Natural killer cell (primary cell): ENCODE measurements around the gene NBPF20. TPM values are rescaled to one million over a fixed set of nuclear protein-coding genes. Genes with fewer than 3 reads are reported as not detected.
A peak's percentile ranks its signal among the peaks of the same experiment; 100 is the strongest.
"Not testable (repeated sequence)": the region's sequence is repeated elsewhere in the genome, so short reads cannot be mapped to it uniquely, and the experiment has no call there.

Experiments
- ATAC-seq, 3 donors: fragments of 150-1000 bp in 2 of 3; fragments of 200-7000 bp in 1 of 3; cut with Tn5 transposase; 1 replicate in 1 of 3; 2 replicates in 2 of 3; pipeline ENCODE4 v1.10.0; 2021; ENCODE audit warnings: mild to moderate bottlenecking in 2 of 3, moderate library complexity in 2 of 3
- DNase-seq, 2 donors: peaks; one replicate each; pipeline versions ENCODE4 v3.0.0 to v3.0.0-alpha.2; 2013 to 2021; ENCODE audit warnings: mixed read lengths in 1 of 2
- H3K27ac ChIP-seq: one replicate; pipeline ENCODE4 v1.5.1; 2013; ENCODE audit warnings: mild to moderate bottlenecking, low read length
- H3K27me3 ChIP-seq: one replicate; pipeline ENCODE4 v1.6.1; 2013; ENCODE audit warnings: low read length; ENCODE audit not compliant: control insufficient read depth, insufficient read depth
- H3K36me3 ChIP-seq: one replicate; pipeline ENCODE4 v1.6.1; 2013; ENCODE audit warnings: low read length; ENCODE audit not compliant: control insufficient read depth, insufficient read depth
- H3K4me1 ChIP-seq: one replicate; pipeline ENCODE4 v1.6.1; 2013; ENCODE audit warnings: low read length; ENCODE audit not compliant: control insufficient read depth, insufficient read depth
- H3K4me3 ChIP-seq: one replicate; pipeline ENCODE4 v1.5.1; 2013; ENCODE audit warnings: low read length
- H3K9me3 ChIP-seq: one replicate; pipeline ENCODE4 v1.6.1; 2013; ENCODE audit warnings: low read length; ENCODE audit not compliant: control insufficient read depth, insufficient read depth
- H3K27ac Mint-ChIP-seq, 2 donors: one replicate each; pipeline ENCODE4 v1.8.0; 2022; ENCODE audit warnings: mild to moderate bottlenecking in 2 of 2, mixed read lengths in 2 of 2, moderate library complexity in 1 of 2
- H3K27me3 Mint-ChIP-seq, 2 donors: one replicate each; pipeline ENCODE4 v1.8.0; 2022; ENCODE audit warnings: low read depth in 2 of 2, mixed read lengths in 2 of 2
- H3K36me3 Mint-ChIP-seq: one replicate; pipeline ENCODE4 v1.8.0; 2022; ENCODE audit warnings: mixed read lengths
- H3K4me1 Mint-ChIP-seq, 2 donors: one replicate each; pipeline ENCODE4 v1.8.0; 2022; ENCODE audit warnings: mixed read lengths in 2 of 2
- H3K4me3 Mint-ChIP-seq: one replicate; pipeline ENCODE4 v1.8.0; 2022; ENCODE audit warnings: mild to moderate bottlenecking, moderate library complexity, mixed read lengths
- H3K9me3 Mint-ChIP-seq, 2 donors: one replicate each; pipeline ENCODE4 v1.8.0; 2022; ENCODE audit warnings: mixed read lengths in 2 of 2
- WGBS: methylation state at CpG from one replicate; pipeline ENCODE4 v1.1.7; 2013; ENCODE audit warnings: missing lambda C conversion rate; ENCODE audit not compliant: insufficient coverage; 5-methylcytosine and 5-hydroxymethylcytosine counted together
- intact Hi-C: fragments of 100-400 bp; cut with micrococcal nuclease; formaldehyde crosslinking; loops from one replicate; pipeline ENCODE4 v1.14.2; 2022
- total RNA-seq, 4 donors: library from RNA; stranded (reverse); fragments of 120-200 nt in 1 of 4; gene quantifications; one replicate each; pipeline versions ENCODE4 v1.2.3 to v1.2.4, GENCODE V29; 2013 to 2022

The NBPF20 gene
- total RNA-seq, 3 donors from 2014 or later (not counting 1 experiment from before 2014, with no cell fraction given): 2.1 to 3.0 (median 2.4) TPM

GRCh38 chr1:145460684-145461083, 35.3 kb upstream of the NBPF20 start:
- H3K27ac ChIP-seq, H3K27me3 ChIP-seq, H3K9me3 Mint-ChIP-seq, intact Hi-C loops, ATAC-seq, DNase-seq, H3K4me3 ChIP-seq, H3K27ac Mint-ChIP-seq, H3K36me3 ChIP-seq, H3K4me1 ChIP-seq, H3K4me3 Mint-ChIP-seq, H3K4me1 Mint-ChIP-seq, H3K36me3 Mint-ChIP-seq, H3K9me3 ChIP-seq: not testable (repeated sequence)
- 51% methylated on average over 8 of the region's 10 CpGs for WGBS
- H3K27me3 Mint-ChIP-seq: peaks cover 11 to 23% of the 10 kb centered on the region in 2 donors

GRCh38 chr1:145460048-145460447, 34.6 kb upstream of the NBPF20 start:
- H3K27ac ChIP-seq, H3K36me3 Mint-ChIP-seq, H3K4me1 ChIP-seq, DNase-seq, H3K27ac Mint-ChIP-seq, intact Hi-C loops, H3K4me3 ChIP-seq, H3K4me3 Mint-ChIP-seq, H3K9me3 Mint-ChIP-seq, H3K27me3 ChIP-seq, H3K36me3 ChIP-seq, ATAC-seq, H3K4me1 Mint-ChIP-seq, H3K9me3 ChIP-seq: not testable (repeated sequence)
- peaks cover 14 to 21% of the 10 kb centered on the region in 2 donors for H3K27me3 Mint-ChIP-seq
- WGBS: 20% methylated on average over 1 of the region's 13 CpGs

DNA sequence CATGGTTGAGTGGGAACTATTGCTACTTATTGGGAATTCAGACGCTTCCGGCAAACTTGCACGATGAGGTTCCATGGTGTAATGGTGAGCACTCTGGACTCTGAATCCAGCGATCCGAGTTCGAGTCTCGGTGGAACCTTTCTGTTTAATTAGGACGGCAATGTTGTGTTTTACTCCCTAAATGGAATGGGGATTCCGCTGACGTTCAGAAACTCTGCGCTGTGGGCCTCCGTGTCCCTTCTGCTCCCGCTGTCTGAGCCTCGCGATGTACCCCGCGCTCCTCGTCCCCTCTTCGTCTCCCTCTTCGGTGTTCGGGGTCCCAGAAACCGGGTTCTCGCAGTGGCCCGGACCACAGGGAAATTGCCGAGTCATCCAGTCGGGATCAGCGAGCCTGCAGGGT, 34.2 kb upstream of the NBPF20 start:
- H3K9me3 Mint-ChIP-seq, H3K27me3 ChIP-seq, H3K27ac Mint-ChIP-seq, H3K9me3 ChIP-seq, H3K4me1 Mint-ChIP-seq, H3K4me3 Mint-ChIP-seq, H3K36me3 ChIP-seq, H3K4me1 ChIP-seq, H3K27ac ChIP-seq, DNase-seq, H3K4me3 ChIP-seq, intact Hi-C loops, H3K36me3 Mint-ChIP-seq: not testable (repeated sequence)
- no CpG with 5 or more reads among the region's 27 CpGs for WGBS
- peak in 1 of 3 donors; percentile 53 for ATAC-seq
- peaks cover 14 to 21% of the 10 kb centered on the region in 2 donors for H3K27me3 Mint-ChIP-seq

GRCh38 chr1:145459063-145459462, 33.7 kb upstream of the NBPF20 start:
- H3K36me3 ChIP-seq, intact Hi-C loops, ATAC-seq, DNase-seq, H3K27ac Mint-ChIP-seq, H3K4me1 ChIP-seq, H3K4me1 Mint-ChIP-seq, H3K36me3 Mint-ChIP-seq, H3K9me3 ChIP-seq, H3K27me3 ChIP-seq, H3K4me3 Mint-ChIP-seq, H3K9me3 Mint-ChIP-seq, H3K27ac ChIP-seq, H3K4me3 ChIP-seq: not testable (repeated sequence)
- peaks cover 14 to 21% of the 10 kb centered on the region in 2 donors for H3K27me3 Mint-ChIP-seq
- no CpG with 5 or more reads among the region's 1 CpG for WGBS

DNA sequence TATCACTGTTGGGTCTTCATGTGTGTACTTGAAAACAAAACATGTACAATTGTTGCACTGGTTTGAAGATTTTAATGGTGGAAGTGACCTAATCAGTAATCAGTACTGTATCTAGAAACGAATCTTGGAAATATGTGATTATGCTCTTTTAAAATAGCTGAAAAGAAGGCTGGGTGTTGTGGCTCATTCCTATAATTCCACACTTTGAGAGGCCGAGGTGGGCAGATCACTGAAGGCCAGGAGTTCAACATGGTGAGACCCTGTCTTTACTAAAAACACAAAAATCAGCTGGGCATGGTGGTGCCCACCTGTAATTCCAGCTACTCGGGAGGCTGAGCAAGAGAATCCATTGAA, 29.4 kb upstream of the NBPF20 start:
- H3K27ac ChIP-seq, H3K9me3 Mint-ChIP-seq, H3K36me3 ChIP-seq, H3K4me1 ChIP-seq, H3K4me3 Mint-ChIP-seq, H3K27ac Mint-ChIP-seq, H3K9me3 ChIP-seq, ATAC-seq, H3K27me3 ChIP-seq, H3K36me3 Mint-ChIP-seq, H3K4me1 Mint-ChIP-seq, H3K4me3 ChIP-seq, intact Hi-C loops, DNase-seq: not testable (repeated sequence)
- no CpG with 5 or more reads among the region's 3 CpGs for WGBS
- peaks cover 6 to 20% of the 10 kb centered on the region in 2 donors for H3K27me3 Mint-ChIP-seq

GRCh38 chr1:145453873-145454823, 28.7 kb upstream of the NBPF20 start:
- H3K36me3 Mint-ChIP-seq, H3K27me3 ChIP-seq, ATAC-seq, intact Hi-C loops, H3K4me3 Mint-ChIP-seq, H3K36me3 ChIP-seq, H3K4me1 Mint-ChIP-seq, H3K27ac ChIP-seq, H3K4me1 ChIP-seq, H3K9me3 Mint-ChIP-seq, H3K9me3 ChIP-seq, DNase-seq, H3K4me3 ChIP-seq, H3K27ac Mint-ChIP-seq: not testable (repeated sequence)
- peaks cover 6 to 20% of the 10 kb centered on the region in 2 donors for H3K27me3 Mint-ChIP-seq
- WGBS: 26% methylated on average over 45 of the region's 86 CpGs

DNA sequence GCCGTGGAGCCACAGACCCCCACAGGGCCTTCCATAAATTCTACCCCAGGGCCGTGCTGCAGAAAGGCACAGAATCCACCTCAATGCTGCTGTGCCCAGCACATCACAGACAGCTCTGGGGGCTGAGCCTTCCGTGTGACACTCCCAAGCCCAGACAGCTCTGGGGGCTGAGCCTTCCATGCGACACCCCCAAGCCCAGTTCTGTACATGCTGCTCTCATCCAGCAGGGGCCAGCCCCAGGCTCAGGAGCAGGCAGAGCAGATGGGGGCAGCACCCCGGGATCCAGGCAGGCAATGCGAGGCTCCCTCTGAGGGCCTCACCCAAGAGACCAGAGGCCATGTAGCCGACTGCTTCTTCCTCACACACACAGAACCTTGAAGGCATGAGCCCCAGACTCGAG, 27.1 kb upstream of the NBPF20 start:
- H3K4me3 Mint-ChIP-seq, H3K27ac Mint-ChIP-seq, ATAC-seq, H3K9me3 Mint-ChIP-seq, H3K36me3 Mint-ChIP-seq, H3K27me3 ChIP-seq, H3K9me3 ChIP-seq, H3K4me3 ChIP-seq, H3K4me1 Mint-ChIP-seq, H3K36me3 ChIP-seq, H3K27ac ChIP-seq, H3K4me1 ChIP-seq, DNase-seq, intact Hi-C loops: not testable (repeated sequence)
- WGBS: 52% methylated on average over 2 of the region's 8 CpGs
- H3K27me3 Mint-ChIP-seq: peaks cover 6 to 15% of the 10 kb centered on the region in 2 donors

DNA sequence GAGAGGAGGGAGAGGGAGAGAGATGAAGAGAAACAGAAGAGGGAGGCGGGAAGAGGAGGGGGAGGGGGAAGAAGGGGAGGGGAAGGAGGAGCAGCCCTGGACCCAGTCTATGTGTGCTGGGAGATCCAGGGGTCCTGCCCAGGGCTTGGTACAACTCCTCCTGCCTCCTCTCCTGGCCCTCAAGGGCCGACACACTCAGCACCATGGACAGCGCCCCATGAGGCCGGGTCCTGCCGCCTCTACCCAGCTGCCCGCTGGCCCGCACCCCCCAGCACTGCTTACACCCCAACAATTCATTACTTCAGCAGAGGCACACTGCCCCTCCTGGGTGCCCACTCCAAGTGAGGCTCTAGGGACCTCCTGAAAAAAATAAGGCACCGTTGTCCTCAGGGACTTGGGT, 26.5 kb upstream of the NBPF20 start:
- intact Hi-C loops, H3K9me3 Mint-ChIP-seq, H3K27ac ChIP-seq, H3K9me3 ChIP-seq, H3K36me3 Mint-ChIP-seq, H3K4me1 ChIP-seq, H3K4me3 Mint-ChIP-seq, H3K27me3 ChIP-seq, H3K4me3 ChIP-seq, H3K27ac Mint-ChIP-seq, H3K4me1 Mint-ChIP-seq, H3K36me3 ChIP-seq: not testable (repeated sequence)
- ATAC-seq (peak; percentile 54 to 69 (median 59)), DNase-seq (peak in 1 of 2 donors; percentile 36)
- WGBS: 2% methylated on average over 4 of the region's 8 CpGs
- H3K27me3 Mint-ChIP-seq: peaks cover 6 to 15% of the 10 kb centered on the region in 2 donors
